Kidney epithelial cell (primary cell): ENCODE results near the gene PIK3C2G. TPM values are rescaled to one million over a fixed set of nuclear protein-coding genes. Genes with fewer than 3 reads are reported as not detected.

Source experiments
- DNase-seq: peaks from one replicate; pipeline ENCODE4 v3.0.0-alpha.2; 2010; ENCODE audit warnings: low read depth
- H3K27me3 ChIP-seq: 2 replicates; pipeline ENCODE4 v1.6.0; 2011; ENCODE audit warnings: low read length; ENCODE audit not compliant: control insufficient read depth, insufficient read depth
- H3K36me3 ChIP-seq: 2 replicates; pipeline ENCODE4 v1.5.1; 2011; ENCODE audit warnings: low read length; ENCODE audit not compliant: control insufficient read depth, insufficient read depth
- H3K4me3 ChIP-seq: 2 replicates; pipeline ENCODE4 v1.5.1; 2011; ENCODE audit warnings: low read depth, mild to moderate bottlenecking, control low read depth, low read length
- CTCF ChIP-seq: IDR thresholded peaks from 2 replicates; pipeline ENCODE4 v1.5.1; 2011; ENCODE audit warnings: mild to moderate bottlenecking, moderate library complexity, low read length, control low read depth, inconsistent platforms; ENCODE audit not compliant: insufficient read depth, poor library complexity, severe bottlenecking
- total RNA-seq: library from RNA; depleted of rRNA; stranded (reverse); fragments of >200 nt; gene quantifications from 2 replicates; pipeline ENCODE4 v1.2.3, GENCODE V29; 2015

The PIK3C2G gene
- total RNA-seq, 1 donor from 2014 or later: 0.13 TPM

GRCh38 chr12:18313306-18313705, 52.0 kb downstream of the PIK3C2G start:
- TF ChIP-seq CTCF: no peak
- no peaks in the 10 kb centered on the region for H3K27me3 ChIP-seq
- no peak overlapping the region for H3K4me3 ChIP-seq
- no peak for DNase-seq
- no peaks in the 10 kb centered on the region for H3K36me3 ChIP-seq

- H3K27me3 ChIP-seq: no peaks in the 10 kb centered on the region
- H3K36me3 ChIP-seq: no peaks in the 10 kb centered on the region
- peak; percentile 44 for DNase-seq
- peak; percentile 54 for TF ChIP-seq CTCF
- no peak overlapping the region for H3K4me3 ChIP-seq
These were observed 58.8 kb downstream of the PIK3C2G start for GRCh38 chr12:18320036-18320617.

GRCh38 chr12:18320976-18321375, 59.7 kb downstream of the PIK3C2G start:
- TF ChIP-seq CTCF: no peak
- Histone ChIP-seq H3K4me3 (no peak overlapping the region), H3K27me3 (no peaks in the 10 kb centered on the region), H3K36me3 (no peaks in the 10 kb centered on the region)
- no peak for DNase-seq

GRCh38 chr12:18323159-18323558, 61.8 kb downstream of the PIK3C2G start:
- H3K36me3 ChIP-seq: no peaks in the 10 kb centered on the region
- DNase-seq: no peak
- TF ChIP-seq CTCF: no peak
- no peaks in the 10 kb centered on the region for H3K27me3 ChIP-seq
- H3K4me3 ChIP-seq: no peak overlapping the region

- no peak for TF ChIP-seq CTCF
- Histone ChIP-seq H3K4me3 (no peak overlapping the region), H3K27me3 (no peaks in the 10 kb centered on the region), H3K36me3 (no peaks in the 10 kb centered on the region)
- no peak for DNase-seq
These were observed 65.7 kb downstream of the PIK3C2G start for GRCh38 chr12:18327036-18327435.

- Histone ChIP-seq H3K4me3 (no peak overlapping the region), H3K36me3 (no peaks in the 10 kb centered on the region), H3K27me3 (no peaks in the 10 kb centered on the region)
- DNase-seq: no peak
- no peak for TF ChIP-seq CTCF
These were observed 70.9 kb downstream of the PIK3C2G start for GRCh38 chr12:18332173-18332572.
